ENCODE data around the gene BTBD2.

Gene BTBD2

GRCh38 chr19:1959928-1960589 lies 55.5 kb downstream of the BTBD2 start:
- DNase-seq (ENCODE audit: low read depth in 2 of 2), result no peak

- no peak for DNase-seq (ENCODE audit: low read depth in 2 of 2)
Observed at GRCh38 chr19:1957562-1958248, 57.8 kb downstream of the BTBD2 start.

GRCh38 chr19:1956868-1957492 lies 58.5 kb downstream of the BTBD2 start:
- no peak for DNase-seq (ENCODE audit: low read depth in 2 of 2)

- no peak for DNase-seq (ENCODE audit: low read depth in 2 of 2)
Observed at GRCh38 chr19:1956122-1956494, 59.4 kb downstream of the BTBD2 start.

GRCh38 chr19:1955171-1956121 lies 60.1 kb downstream of the BTBD2 start:
- DNase-seq (ENCODE audit: low read depth in 2 of 2), result no peak

- no peak for DNase-seq (ENCODE audit: low read depth in 2 of 2)
Observed at GRCh38 chr19:1954532-1954933, 61.0 kb downstream of the BTBD2 start.

- no peak for DNase-seq (ENCODE audit: low read depth in 2 of 2)
Observed at GRCh38 chr19:1953441-1954094, 61.9 kb downstream of the BTBD2 start.

- DNase-seq (ENCODE audit: low read depth in 2 of 2), result no peak
Observed at GRCh38 chr19:1953037-1953436, 62.5 kb downstream of the BTBD2 start.

- DNase-seq (ENCODE audit: low read depth in 2 of 2), result no peak
Observed at GRCh38 chr19:1952635-1953034, 62.9 kb downstream of the BTBD2 start.

- DNase-seq (ENCODE audit: low read depth in 2 of 2), result no peak
Observed at GRCh38 chr19:1950640-1951039, 64.9 kb downstream of the BTBD2 start.

GRCh38 chr19:1949304-1950101 lies 66.0 kb downstream of the BTBD2 start:
- no peak for DNase-seq (ENCODE audit: low read depth in 2 of 2)

- no peak for DNase-seq (ENCODE audit: low read depth in 2 of 2)
Observed at GRCh38 chr19:1947651-1948209, 67.8 kb downstream of the BTBD2 start.

- no peak for DNase-seq (ENCODE audit: low read depth in 2 of 2)
Observed at GRCh38 chr19:1945899-1946298, 69.6 kb downstream of the BTBD2 start.

- no peak for DNase-seq (ENCODE audit: low read depth in 2 of 2)
Observed at GRCh38 chr19:1944916-1945561, 70.5 kb downstream of the BTBD2 start.

GRCh38 chr19:1944088-1944915 lies 71.2 kb downstream of the BTBD2 start:
- DNase-seq (ENCODE audit: low read depth in 2 of 2), result no peak

GRCh38 chr19:1943661-1944087 lies 71.8 kb downstream of the BTBD2 start:
- DNase-seq (ENCODE audit: low read depth in 2 of 2), result no peak

GRCh38 chr19:1942934-1943555 lies 72.5 kb downstream of the BTBD2 start:
- DNase-seq (ENCODE audit: low read depth in 2 of 2), result no peak

All from stimulated activated CD8-positive, alpha-beta memory T cell treated with anti-CD3 and anti-CD28 coated beads, Interleukin-7, amount 100 ng/mL, for 1 hour (primary cell).